Endothelial cell of umbilical vein (primary cell): ENCODE results near the gene ZNF524. TPM values are rescaled to one million over a fixed set of nuclear protein-coding genes. Genes with fewer than 3 reads are reported as not detected.

Source experiments
- BruUV-seq: library from RNA; stranded (reverse); fragments of 400-500 nt; replicated peaks from 2 replicates; lab custom pipeline; 2021; lab: Mats Ljungman, UMichigan
- CTCF ChIA-PET: fragments of 300-600, 350-600 bp; sonication (Branson Sonifier 250); formaldehyde crosslinking; loops from one replicate; lab custom pipeline; 2021; ENCODE audit warnings: antibody characterized with exemption, inconsistent platforms; lab: Charles Lee
- POLR2A ChIA-PET: fragments of 300-600, 350-600 bp; sonication (Branson Sonifier 250); formaldehyde crosslinking; loops from one replicate; lab custom pipeline; 2021; ENCODE audit warnings: antibody characterized with exemption, inconsistent platforms; lab: Charles Lee
- DNase-seq: peaks from one replicate; pipeline ENCODE4 v3.0.0-alpha.2; 2011; ENCODE audit warnings: low read depth, low spot score
- FAIRE-seq: peaks from 2 replicates; lab custom pipeline; 2011; peaks lifted over from hg19 to GRCh38; lab: Jason Lieb, UNC
- H2AFZ ChIP-seq: 2 replicates; pipeline ENCODE4 v1.6.0; 2012; ENCODE audit warnings: low read depth, low read length, control low read depth, inconsistent platforms
- H3K27ac ChIP-seq: 2 replicates; pipeline ENCODE4 v1.5.1; 2011; ENCODE audit warnings: low read depth, mild to moderate bottlenecking, control low read depth, low read length, moderate library complexity; ENCODE audit not compliant: insufficient read depth
- H3K27me3 ChIP-seq, 2 experiments: 2 replicates each; pipeline versions ENCODE4 v1.6.0 to v1.6.1; 2011; ENCODE audit warnings: low read length in 2 of 2, mixed read lengths in 1 of 2; ENCODE audit not compliant: control insufficient read depth in 2 of 2, insufficient read depth in 2 of 2
- H3K36me3 ChIP-seq, 2 experiments: 2 replicates in 1 of 2; 3 replicates in 1 of 2; pipeline ENCODE4 v1.5.1; 2011; ENCODE audit warnings: low read length in 2 of 2, mild to moderate bottlenecking in 1 of 2, moderate library complexity in 1 of 2; ENCODE audit not compliant: control insufficient read depth in 2 of 2, insufficient read depth in 2 of 2; ENCODE audit errors: extremely low read depth in 1 of 2
- H3K4me1 ChIP-seq: 3 replicates; pipeline ENCODE4 v1.5.1; 2011; ENCODE audit warnings: mild to moderate bottlenecking, low read length; ENCODE audit not compliant: control insufficient read depth, insufficient read depth; ENCODE audit errors: extremely low read depth
- H3K4me2 ChIP-seq: 2 replicates; pipeline ENCODE4 v1.6.1; 2011; ENCODE audit warnings: low read length, control low read depth, mixed read lengths; ENCODE audit not compliant: insufficient read depth
- H3K4me3 ChIP-seq, 3 experiments: fragments of 200-600 bp in 1 of 3; sonication (generic), shearing (Covaris generic) in 1 of 3; replicated peaks in 1 of 3; 2 replicates each; pipeline ENCODE4 v1.5.1; 2011 to 2016; ENCODE audit warnings: control low read depth in 3 of 3, low read length in 3 of 3, mild to moderate bottlenecking in 2 of 3, inconsistent platforms in 1 of 3, low read depth in 1 of 3, moderate library complexity in 1 of 3; ENCODE audit not compliant: insufficient read depth in 1 of 3
- H3K79me2 ChIP-seq: 2 replicates; pipeline ENCODE4 v1.6.0; 2012; ENCODE audit warnings: low read length, inconsistent platforms; ENCODE audit not compliant: control insufficient read depth, insufficient read depth
- H3K9ac ChIP-seq: replicated peaks from 2 replicates; pipeline ENCODE3; 2011; ENCODE audit warnings: low read length, control low read depth; ENCODE audit not compliant: insufficient read depth; ENCODE audit errors: extremely low read depth
- H3K9me1 ChIP-seq: replicated peaks from 3 replicates; pipeline ENCODE4 v1.6.0; 2011; ENCODE audit warnings: mild to moderate bottlenecking, low read length; ENCODE audit not compliant: control insufficient read depth, insufficient read depth; ENCODE audit errors: extremely low read depth
- H3K9me3 ChIP-seq: replicated peaks from 2 replicates; pipeline ENCODE4 v1.5.1; 2012; ENCODE audit warnings: low read length, inconsistent platforms; ENCODE audit not compliant: control insufficient read depth, insufficient read depth
- H4K20me1 ChIP-seq: replicated peaks from 2 replicates; pipeline ENCODE3; 2011; ENCODE audit warnings: mild to moderate bottlenecking, low read length; ENCODE audit not compliant: control insufficient read depth, insufficient read depth; ENCODE audit errors: extremely low read depth
- CTCF ChIP-seq, 2 donors: IDR thresholded peaks; 1 replicate in 1 of 2; 2 replicates in 1 of 2; pipeline ENCODE4 v1.5.1; 2011; ENCODE audit warnings: low read length in 2 of 2, mild to moderate bottlenecking in 2 of 2, moderate library complexity in 2 of 2, control low read depth in 1 of 2, inconsistent platforms in 1 of 2, low read depth in 1 of 2; ENCODE audit not compliant: insufficient read depth in 1 of 2; ENCODE audit errors: extremely low read depth in 1 of 2
- EZH2 ChIP-seq: IDR thresholded peaks from 2 replicates; pipeline ENCODE4 v1.6.1; 2012; ENCODE audit warnings: borderline replicate concordance, low read depth, mild to moderate bottlenecking, moderate library complexity, low read length, inconsistent platforms; ENCODE audit not compliant: severe bottlenecking
- FOS ChIP-seq: IDR thresholded peaks from 2 replicates; pipeline ENCODE4 v1.6.1; 2011; ENCODE audit warnings: mild to moderate bottlenecking, low read length, moderate library complexity, borderline replicate concordance; ENCODE audit not compliant: insufficient read depth
- GATA2 ChIP-seq: IDR thresholded peaks from 2 replicates; pipeline ENCODE4 v1.7.0; 2011; ENCODE audit warnings: low read depth, mild to moderate bottlenecking, moderate library complexity, mixed read lengths, low read length; ENCODE audit not compliant: insufficient read length, insufficient read depth
- JUN ChIP-seq: IDR thresholded peaks from 2 replicates; pipeline ENCODE4 v1.6.1; 2011; ENCODE audit warnings: borderline replicate concordance, low read depth; ENCODE audit not compliant: insufficient read length, insufficient read depth
- MYC ChIP-seq: IDR thresholded peaks from one replicate; pipeline ENCODE4 v1.6.1; 2011; ENCODE audit warnings: mild to moderate bottlenecking, low read depth, low read length
- POLR2A ChIP-seq: IDR thresholded peaks from 2 replicates; pipeline ENCODE4 v1.6.1; 2012; ENCODE audit warnings: low read depth, mild to moderate bottlenecking, control low read depth, low read length
- POLR2AphosphoS5 ChIP-seq: IDR thresholded peaks from 2 replicates; pipeline ENCODE4 v1.6.1; 2012; ENCODE audit warnings: low read depth, mild to moderate bottlenecking, control low read depth, low read length, moderate library complexity; ENCODE audit not compliant: insufficient read depth
- dilution Hi-C: fragments of 300-500 bp; cut with MboI; formaldehyde crosslinking; loops from one replicate; pipeline ENCODE4 v1.15.0; 2019; ENCODE audit warnings: low sequenced_read_pairs; ENCODE audit not compliant: extremely low pct_ligation_motif_present
- intact Hi-C: fragments of 100-400 bp; cut with micrococcal nuclease; formaldehyde crosslinking; loops from one replicate; pipeline ENCODE4 v1.10.0; 2022
- polyA plus RNA-seq, 4 experiments: library from polyadenylated mRNA; depleted of rRNA in 3 of 4; stranded (reverse) in 3 of 4; unstranded in 1 of 4; fragments of >200 nt; gene quantifications; 2 replicates each; pipeline versions ENCODE4 v1.2.1 to v1.2.3, GENCODE V29; 2011 to 2012; ENCODE audit warnings: missing spikeins in 1 of 4
- total RNA-seq: library from RNA; stranded (reverse); gene quantifications from 2 replicates; pipeline ENCODE4 v1.2.3, GENCODE V29; 2021
- TF ChIP-seq, protein P1 (sequence below): IDR thresholded peaks from 2 replicates; pipeline ENCODE4 v1.6.1; 2011; ENCODE audit not compliant: insufficient read depth, insufficient read length

ZNF524 gene
- total and polyA plus RNA-seq, 2 donors (not counting 3 experiments of a cell fraction or from before 2014, with no cell fraction given) = 15.2 to 15.4 TPM

DNA sequence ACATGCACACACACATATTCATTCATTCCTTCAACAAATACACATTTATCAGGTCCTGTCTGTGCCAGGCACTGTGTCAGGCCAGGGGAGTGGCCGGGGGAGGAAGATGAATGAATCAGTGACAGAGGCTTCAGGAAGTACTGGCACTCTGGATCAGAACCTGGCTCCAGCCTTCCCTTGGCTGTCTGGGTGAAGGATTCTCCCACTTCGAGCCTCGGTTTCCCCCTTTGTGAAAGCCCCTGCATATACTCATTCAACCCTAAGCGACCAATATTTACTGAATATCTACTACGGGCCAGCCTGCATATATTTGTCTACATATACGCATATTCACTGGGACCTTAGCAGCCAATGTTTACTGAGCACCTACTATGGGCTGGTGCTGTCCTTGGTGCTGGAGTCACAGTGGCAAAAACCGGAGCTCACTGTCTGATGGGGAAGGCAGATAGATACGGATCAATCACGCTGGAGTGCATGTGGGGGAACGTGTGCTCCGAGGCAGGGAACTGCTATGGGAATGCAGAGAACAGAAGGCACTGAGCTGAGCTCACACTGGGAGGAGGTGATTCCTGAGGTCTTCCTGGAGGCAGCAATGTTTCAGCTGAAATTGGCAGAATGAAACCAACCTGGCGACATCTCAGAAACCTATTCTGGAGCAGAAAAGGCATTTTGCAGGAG lies 18.8 kb upstream of the ZNF524 start:
- Histone ChIP-seq H3K36me3 (peaks cover 0 to 7% of the 10 kb centered on the region in 2 experiments), H2AFZ (peak overlapping the region; percentile 99), H3K9me3 (no peaks in the 10 kb centered on the region), H3K4me1 (peaks cover 4% of the 10 kb centered on the region), H3K4me2 (peak overlapping the region; percentile 78), H3K9me1 (no peaks in the 10 kb centered on the region), H3K79me2 (peaks cover 12% of the 10 kb centered on the region), H3K27ac (no peak overlapping the region), H3K9ac (peak overlapping the region; percentile 34), H4K20me1 (no peaks in the 10 kb centered on the region), H3K27me3 (peaks cover 4 to 7% of the 10 kb centered on the region in 2 experiments), H3K4me3 (peak overlapping the region; percentile 62 to 98 (median 84))
- intact Hi-C loops = loop anchor here (2.0 kb wide), 1 partner anchor 18 kb away; the partner anchor contains the start of gene FIZ1
- dilution Hi-C loops = no loop called here
- TF ChIP-seq FOS = no peak
- TF ChIP-seq MYC = no peak
- TF ChIP-seq GATA2 = no peak
- TF ChIP-seq JUN = no peak
- TF ChIP-seq CTCF (IDR thresholded peaks at IDR 0.05; ENCODE audit: extremely low read depth in 1 of 2, insufficient read depth in 1 of 2, low read depth in 1 of 2, low read length in 2 of 2) = no peak
- no peak for TF ChIP-seq POLR2A
- TF ChIP-seq POLR2AphosphoS5 = no peak
- TF ChIP-seq EZH2 = no peak
- TF ChIP-seq, protein P1, sequence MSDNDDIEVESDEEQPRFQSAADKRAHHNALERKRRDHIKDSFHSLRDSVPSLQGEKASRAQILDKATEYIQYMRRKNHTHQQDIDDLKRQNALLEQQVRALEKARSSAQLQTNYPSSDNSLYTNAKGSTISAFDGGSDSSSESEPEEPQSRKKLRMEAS = no peak
- no TSS peak for BruUV-seq
- FAIRE-seq = no peak
- DNase-seq = no peak
- ChIA-PET CTCF (interaction anchor here (0.6 to 1.0 kb wide), 3 partner anchors 23 to 78 kb away, joined by 3 read pairs; no protein-coding TSS in a partner anchor), POLR2A (interaction anchor here (0.7 to 1.5 kb wide), 2 partner anchors 18 to 23 kb away, joined by 4 to 5 read pairs; partner anchors contain the start of gene FIZ1)
